Measurements from ENCODE around the gene KIAA0586. TPM values are rescaled to one million over a fixed set of nuclear protein-coding genes. Genes with fewer than 3 reads are reported as not detected.

The KIAA0586 gene
- total and polyA plus RNA-seq, 2 of the 4 experiments (the other 2 are of a cell fraction) = 9.4 to 36.7 TPM

DNA sequence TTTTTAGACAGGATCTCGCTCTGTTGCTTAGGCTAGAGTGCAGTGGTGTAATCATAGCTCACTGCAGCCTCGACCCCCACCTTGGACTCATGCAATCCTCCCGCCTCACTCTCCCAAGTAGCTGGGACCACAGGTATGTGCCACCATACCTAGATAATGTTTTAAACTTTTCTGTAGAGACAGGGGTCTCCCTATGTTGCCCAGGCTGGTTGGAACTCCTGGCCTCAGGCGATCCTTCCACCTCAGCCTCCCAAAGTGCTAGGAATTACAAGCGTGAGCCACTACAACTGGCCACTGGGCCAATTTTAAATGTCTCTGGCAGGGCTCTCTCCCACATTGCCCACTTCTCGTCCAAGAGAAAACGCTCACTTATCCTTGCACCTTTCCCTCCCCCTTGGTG lies 143.7 kb downstream of the KIAA0586 start:
- Histone ChIP-seq H3K4ac (ENCODE audit: low read depth, low read length) (no peak overlapping the region), H3K23ac (ENCODE audit: low read depth, low read length) (no peak overlapping the region), H3K9ac (ENCODE audit: low read depth, low read length) (no peak overlapping the region), H3K4me2 (ENCODE audit: low read depth, low read length) (no peak overlapping the region), H3K56ac (ENCODE audit: extremely low read depth, insufficient read depth, low read length) (no peak overlapping the region), H3K79me1 (ENCODE audit: low read depth in 1 of 2, low read length in 2 of 2) (no peaks in the 10 kb centered on the region), H2BK5ac (ENCODE audit: low read depth, low read length, poor library complexity, severe bottlenecking) (no peak overlapping the region), H4K20me1 (ENCODE audit: insufficient read depth, low read length) (no peaks in the 10 kb centered on the region), H3K27me3 (ENCODE audit: control insufficient read depth, insufficient read depth, low read length) (peaks cover 4% of the 10 kb centered on the region), H4K91ac (ENCODE audit: insufficient read depth, low read depth, low read length) (no peak overlapping the region), H4K8ac (ENCODE audit: low read depth in 2 of 2, low read length in 2 of 2) (no peak overlapping the region), H2BK20ac (ENCODE audit: low read depth, low read length) (no peak overlapping the region), H3K27ac (ENCODE audit: insufficient read depth, low read length) (no peak overlapping the region), H3K14ac (replicated peaks; ENCODE audit: low read depth, low read length) (peak overlapping the region; percentile 43; the same call in 1 of the 2 replicates), H4K5ac (ENCODE audit: low read depth, low read length) (no peak overlapping the region), H2BK15ac (ENCODE audit: low read depth, low read length) (no peak overlapping the region), H3K4me3 (ENCODE audit: insufficient read depth, low read depth, low read length) (no peak overlapping the region), H2AFZ (replicated peaks; ENCODE audit: low read length, poor library complexity) (no peak overlapping the region), H3K9me1 (ENCODE audit: insufficient read depth, low read length) (no peaks in the 10 kb centered on the region), H3K36me3 (ENCODE audit: control insufficient read depth, insufficient read depth, low read length) (no peaks in the 10 kb centered on the region), H2AK5ac (ENCODE audit: low read depth, low read length) (no peak overlapping the region), H3K18ac (ENCODE audit: low read depth, low read length) (no peak overlapping the region), H3K4me1 (ENCODE audit: control insufficient read depth, insufficient read depth, low read length) (peaks cover 9% of the 10 kb centered on the region), H3K9me3 (ENCODE audit: control insufficient read depth, insufficient read depth, low read length) (no peaks in the 10 kb centered on the region), H2AK9ac (replicated peaks; ENCODE audit: low read depth, low read length, poor library complexity) (no peak overlapping the region), H2BK120ac (ENCODE audit: low read depth, low read length) (no peak overlapping the region)
- in situ Hi-C loops (cut with MboI; ENCODE audit: low sequenced_read_pairs) (no loop called here), intact Hi-C loops (cut with micrococcal nuclease) (no loop called here), dilution Hi-C loops (cut with HindIII; ENCODE audit: low sequenced_read_pairs, unreplicated experiment) (no loop called here)
- POLR2A ChIA-PET (ENCODE audit: unreplicated experiment) = interaction anchor here (0.5 kb wide), 1 partner anchor 66 kb away, joined by 3 read pairs; no protein-coding TSS in a partner anchor
- TF ChIP-seq MAZ (IDR thresholded peaks at IDR 0.05; ENCODE audit: borderline replicate concordance, low read depth, low read length) (no peak), SMC3 (IDR thresholded peaks at IDR 0.05; ENCODE audit: low read depth, low read length) (no peak), CEBPB (IDR thresholded peaks at IDR 0.05; ENCODE audit: low read depth, low read length) (no peak), MAFK (IDR thresholded peaks at IDR 0.05; ENCODE audit: low read depth, low read length) (no peak), NFE2L2 (IDR thresholded peaks at IDR 0.05; ENCODE audit: low read depth, low read length) (no peak), MXI1 (IDR thresholded peaks at IDR 0.05; ENCODE audit: borderline replicate concordance, low read depth, low read length) (no peak), FOS (IDR thresholded peaks at IDR 0.05; ENCODE audit: low read depth, low read length) (no peak)
- TF ChIP-seq, protein P1, sequence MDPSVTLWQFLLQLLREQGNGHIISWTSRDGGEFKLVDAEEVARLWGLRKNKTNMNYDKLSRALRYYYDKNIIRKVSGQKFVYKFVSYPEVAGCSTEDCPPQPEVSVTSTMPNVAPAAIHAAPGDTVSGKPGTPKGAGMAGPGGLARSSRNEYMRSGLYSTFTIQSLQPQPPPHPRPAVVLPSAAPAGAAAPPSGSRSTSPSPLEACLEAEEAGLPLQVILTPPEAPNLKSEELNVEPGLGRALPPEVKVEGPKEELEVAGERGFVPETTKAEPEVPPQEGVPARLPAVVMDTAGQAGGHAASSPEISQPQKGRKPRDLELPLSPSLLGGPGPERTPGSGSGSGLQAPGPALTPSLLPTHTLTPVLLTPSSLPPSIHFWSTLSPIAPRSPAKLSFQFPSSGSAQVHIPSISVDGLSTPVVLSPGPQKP (IDR thresholded peaks at IDR 0.05; ENCODE audit: borderline replicate concordance, low read depth, low read length) = no peak
- CTCF ChIA-PET = no interaction called here
- no TSS peak for BruUV-seq (replicated peaks)
- ATAC-seq (ENCODE audit: low read depth) = no peak
- WGBS, 2 experiments (ENCODE audit: extremely low coverage in 2 of 2, insufficient read length in 1 of 2) = 100% methylated on average over 1 of the region's 7 CpGs; no CpG with 5 or more reads in 1 of the 2 experiments
- no peak for DNase-seq

All from IMR-90 (cell line).